ENCODE results near the gene VEPH1. TPM values are rescaled to one million over a fixed set of nuclear protein-coding genes. Genes with fewer than 3 reads are reported as not detected.

The VEPH1 gene
- total RNA-seq, 1 experiment from 2014 or later = 25.0 TPM

DNA sequence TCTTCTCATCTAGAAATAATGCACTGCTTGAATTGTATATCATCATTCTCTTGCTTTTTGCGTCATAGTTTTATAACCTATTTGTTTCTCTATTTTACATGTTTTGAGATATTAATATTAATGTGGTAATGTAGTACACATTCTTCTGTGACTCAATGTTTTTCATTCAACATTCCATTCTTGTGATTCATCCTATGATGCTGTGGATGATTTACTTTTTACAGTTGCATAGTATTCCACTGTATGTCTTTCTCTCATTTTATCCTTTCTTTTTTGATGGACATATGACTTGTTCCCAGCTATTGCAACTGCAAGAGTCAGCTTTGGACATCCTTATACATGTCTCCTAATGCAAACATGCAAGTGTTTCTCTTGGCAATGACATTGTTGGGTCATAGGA lies 20.6 kb upstream of the VEPH1 start:
- DNase-seq (ENCODE audit: low spot score) = no peak

DNA sequence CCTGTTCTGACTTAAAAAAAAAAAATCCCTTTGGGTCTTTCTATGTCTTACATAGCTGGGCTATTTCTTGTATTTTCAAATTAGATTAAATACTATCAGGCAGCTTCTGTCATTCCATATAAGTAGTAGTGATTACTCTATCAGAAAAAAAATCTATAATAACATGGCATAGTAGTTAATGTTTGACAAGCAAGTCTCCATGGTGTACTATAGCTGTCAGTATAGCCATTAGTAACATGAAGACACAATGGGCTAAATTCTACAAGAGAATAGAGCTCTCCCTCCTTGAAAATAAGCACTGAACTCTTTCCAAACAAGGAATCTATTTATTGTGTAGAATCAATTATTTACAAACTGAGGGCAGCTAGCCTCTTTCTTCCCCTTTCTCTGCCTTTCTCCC lies 19.4 kb upstream of the VEPH1 start:
- no peak for DNase-seq (ENCODE audit: low spot score)

DNA sequence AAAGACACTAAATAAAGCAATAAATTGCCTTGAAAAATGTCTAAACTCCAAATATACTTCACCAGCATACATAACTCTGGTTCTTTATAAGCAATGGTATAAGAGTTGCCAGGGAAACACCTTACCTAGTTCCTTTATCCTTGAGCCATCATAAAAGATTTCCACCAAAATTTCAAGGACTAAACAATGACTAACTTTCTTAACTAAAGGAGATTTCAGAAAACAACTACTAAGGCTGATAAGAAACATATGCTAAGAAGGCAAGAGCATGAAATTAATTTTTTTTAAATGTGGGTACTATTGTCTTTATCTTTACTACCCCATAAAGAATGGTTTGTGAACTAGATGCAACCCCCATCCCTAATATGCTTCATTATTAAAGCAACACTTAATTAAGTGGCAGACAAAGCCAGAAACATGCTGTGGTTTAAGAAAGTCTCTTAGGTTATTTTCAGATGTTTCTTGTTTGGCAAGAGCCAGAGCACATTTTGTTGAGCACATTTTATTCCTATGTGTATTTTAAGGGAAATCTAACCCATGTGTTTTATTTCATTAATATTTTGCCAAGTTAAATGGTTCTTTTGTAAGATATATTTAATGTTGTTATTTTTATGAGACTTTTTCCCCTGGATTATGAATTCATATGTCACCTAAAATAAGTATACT lies 17.4 kb upstream of the VEPH1 start:
- DNase-seq (ENCODE audit: low spot score) = no peak

DNA sequence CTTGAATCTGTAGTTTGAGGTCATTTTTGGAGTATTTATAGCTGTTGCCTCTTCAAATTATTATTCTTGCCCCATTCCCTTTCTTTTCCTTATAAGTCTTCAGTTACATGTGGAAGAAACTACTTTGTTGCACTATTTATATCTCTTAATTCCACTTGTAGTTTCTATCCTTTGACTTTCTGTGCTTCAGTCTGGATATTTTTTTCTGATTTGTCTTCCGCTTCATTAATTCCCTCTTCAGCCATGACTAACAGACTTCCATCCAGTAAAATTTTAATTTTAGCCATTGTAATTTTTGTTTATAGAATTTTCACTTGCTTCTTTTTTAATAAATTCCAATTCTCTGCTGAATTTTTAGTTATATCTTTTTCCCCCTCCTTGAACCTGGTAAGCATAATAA lies 15.7 kb upstream of the VEPH1 start:
- no peak for DNase-seq (ENCODE audit: low spot score)

DNA sequence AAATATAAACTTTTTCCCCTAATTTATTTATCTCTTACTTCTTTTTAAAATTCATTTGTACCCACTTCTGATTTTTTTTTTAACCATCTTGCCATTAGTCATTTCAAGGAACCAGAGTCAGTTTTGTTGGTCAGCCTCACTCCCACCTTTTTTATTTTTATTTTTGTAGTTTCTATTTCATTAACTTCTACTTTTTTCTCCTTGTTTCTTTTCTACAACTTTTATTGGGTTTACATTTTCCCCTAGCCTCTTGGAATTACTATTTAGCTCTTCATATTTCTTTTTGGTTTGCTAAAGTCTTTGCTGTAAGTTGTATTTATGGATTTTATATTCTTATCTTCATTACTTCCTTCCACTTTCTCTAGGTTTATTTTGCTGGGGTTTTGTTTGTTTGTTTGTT lies 13.7 kb upstream of the VEPH1 start:
- DNase-seq (ENCODE audit: low spot score) = no peak

DNA sequence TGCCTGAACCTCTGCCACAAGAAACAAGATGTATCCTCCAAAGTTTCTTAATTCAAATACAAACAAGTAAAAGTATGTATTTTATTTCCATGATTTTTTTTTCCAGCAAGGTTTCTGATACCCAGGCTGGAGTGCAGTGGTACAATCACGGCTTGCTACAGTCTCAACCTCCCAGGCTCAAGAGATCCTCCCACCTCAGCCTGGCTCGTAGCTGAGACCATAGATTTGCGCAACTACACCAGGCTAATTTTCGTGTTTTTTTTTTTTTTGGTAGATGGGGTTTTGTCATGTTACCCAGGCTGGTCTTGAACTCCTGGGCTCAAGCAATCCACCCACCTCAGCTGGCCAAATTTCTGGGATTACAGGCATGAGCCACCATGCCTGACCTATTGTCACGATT lies 12.2 kb upstream of the VEPH1 start:
- no peak for DNase-seq (ENCODE audit: low spot score)

DNA sequence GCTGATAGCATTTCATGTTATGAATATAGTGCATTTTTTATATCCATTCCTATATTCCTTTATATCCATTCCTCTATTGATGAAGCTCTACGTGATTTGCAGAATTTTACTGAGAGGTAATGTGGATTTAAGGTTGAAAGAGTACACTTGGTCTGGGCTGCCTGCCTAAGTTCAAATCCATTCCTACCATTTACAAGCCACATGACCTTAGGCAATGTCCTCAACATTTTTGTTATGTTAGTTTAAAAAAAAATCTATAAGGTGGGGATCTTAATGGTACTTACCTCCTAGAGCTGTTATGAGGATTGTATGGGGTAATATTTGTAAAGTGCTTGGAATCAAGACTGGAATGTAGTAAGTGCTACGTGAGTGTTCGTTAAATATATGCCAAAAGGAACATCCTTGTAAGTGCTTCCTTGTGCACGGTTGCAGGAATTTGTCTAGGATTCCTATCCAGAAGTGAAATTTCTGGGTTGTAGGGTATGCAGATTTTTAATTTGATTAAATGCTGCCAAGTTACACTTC lies 11.2 kb upstream of the VEPH1 start:
- no peak for DNase-seq (ENCODE audit: low spot score)

DNA sequence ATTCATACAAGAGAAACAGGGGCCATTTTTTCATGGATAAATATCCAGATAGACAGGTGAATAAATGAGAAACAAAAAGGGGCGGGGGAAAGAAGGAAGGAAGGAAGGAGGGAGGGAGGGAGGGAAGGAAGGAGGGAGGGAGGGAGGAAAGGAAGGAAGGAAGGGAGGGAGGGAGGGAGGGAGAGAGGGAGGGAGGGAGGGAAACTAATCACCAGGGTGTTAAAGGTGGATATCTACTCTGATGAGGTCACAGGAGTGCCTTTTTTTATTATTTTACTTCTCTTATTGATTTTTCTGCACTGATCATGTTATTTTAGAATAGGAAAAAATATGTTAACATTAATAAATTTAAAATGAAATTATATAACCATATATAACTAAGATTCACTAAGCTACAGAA lies 10.4 kb upstream of the VEPH1 start:
- no peak for DNase-seq (ENCODE audit: low spot score)

DNA sequence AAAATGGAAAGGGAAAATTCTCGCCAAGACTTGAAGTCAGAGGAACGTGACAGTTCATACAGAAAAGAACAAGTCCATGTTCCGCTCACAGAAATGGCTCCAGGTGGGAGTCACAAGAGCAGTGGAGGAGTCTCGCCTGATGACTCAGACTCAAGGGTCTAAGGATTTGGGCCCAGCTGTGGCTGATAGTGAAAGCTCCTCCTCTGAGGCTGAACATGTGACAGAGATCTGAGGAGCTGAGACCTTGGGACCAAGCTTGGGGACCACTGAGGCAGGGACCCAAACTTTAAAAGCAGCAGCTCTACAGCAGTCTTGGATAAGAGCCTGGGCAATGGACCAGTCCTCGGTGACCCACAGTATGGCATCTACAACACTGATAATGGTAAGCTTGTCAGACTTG lies 9.3 kb upstream of the VEPH1 start:
- no peak for DNase-seq (ENCODE audit: low spot score)

DNA sequence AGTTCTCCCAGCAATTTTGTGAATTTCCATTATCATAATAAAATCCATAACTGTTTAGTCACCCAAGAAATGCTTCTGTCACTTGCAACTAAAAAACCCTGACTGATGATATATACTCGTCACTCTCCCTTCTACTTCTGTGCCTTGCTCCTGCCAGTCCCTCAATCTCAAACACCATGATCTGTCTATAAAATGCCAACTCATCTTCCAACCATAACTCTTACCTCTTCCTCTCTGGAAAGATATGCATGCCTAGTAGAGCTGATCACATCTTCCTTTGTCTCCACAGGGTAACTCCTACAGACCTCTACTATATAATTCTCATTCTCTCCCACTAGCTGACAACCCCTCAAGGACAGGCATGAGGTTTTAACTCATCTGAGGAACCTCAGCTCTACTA lies 5.2 kb upstream of the VEPH1 start:
- DNase-seq (ENCODE audit: low spot score) = no peak

DNA sequence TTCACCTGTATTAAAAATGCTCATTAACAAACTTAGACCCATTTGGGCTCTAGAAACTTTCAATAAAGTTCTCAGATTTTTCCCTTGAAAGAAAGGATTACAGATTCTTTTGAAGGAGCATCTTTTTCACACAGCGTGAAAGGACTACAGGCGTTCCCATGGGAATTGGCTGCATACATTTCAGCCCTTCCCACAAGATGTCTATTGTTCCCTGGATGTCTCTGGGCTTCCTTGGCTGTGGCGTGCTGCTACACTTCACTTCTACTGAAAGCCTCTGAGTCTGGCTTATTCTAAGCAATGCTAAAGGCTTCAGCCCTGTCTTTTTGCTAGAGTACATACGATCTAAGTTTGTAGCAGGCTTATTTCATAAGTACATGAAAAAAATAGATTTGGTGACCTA lies 1.4 kb downstream of the VEPH1 start:
- DNase-seq (ENCODE audit: low spot score) = no peak

DNA sequence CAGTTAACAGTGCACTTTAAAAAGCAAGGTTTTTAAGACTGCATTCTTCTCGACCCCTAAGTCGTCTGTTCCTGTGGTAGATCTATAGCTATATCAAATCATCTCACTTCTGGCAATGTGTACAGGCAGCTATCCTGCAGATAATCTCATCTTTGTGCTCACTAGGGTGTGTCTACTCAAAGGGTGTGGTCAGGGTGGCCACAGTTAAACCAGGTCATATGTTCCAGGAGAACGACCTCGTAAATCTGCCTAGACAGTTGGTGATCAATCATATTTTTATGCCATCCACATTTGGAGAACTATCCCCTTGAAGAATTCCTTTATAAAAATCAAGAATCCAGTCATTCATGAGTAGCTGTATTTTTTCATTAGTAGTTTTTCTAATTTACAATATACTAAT lies 3.0 kb downstream of the VEPH1 start:
- peak; percentile 33 for DNase-seq (ENCODE audit: low spot score)

DNA sequence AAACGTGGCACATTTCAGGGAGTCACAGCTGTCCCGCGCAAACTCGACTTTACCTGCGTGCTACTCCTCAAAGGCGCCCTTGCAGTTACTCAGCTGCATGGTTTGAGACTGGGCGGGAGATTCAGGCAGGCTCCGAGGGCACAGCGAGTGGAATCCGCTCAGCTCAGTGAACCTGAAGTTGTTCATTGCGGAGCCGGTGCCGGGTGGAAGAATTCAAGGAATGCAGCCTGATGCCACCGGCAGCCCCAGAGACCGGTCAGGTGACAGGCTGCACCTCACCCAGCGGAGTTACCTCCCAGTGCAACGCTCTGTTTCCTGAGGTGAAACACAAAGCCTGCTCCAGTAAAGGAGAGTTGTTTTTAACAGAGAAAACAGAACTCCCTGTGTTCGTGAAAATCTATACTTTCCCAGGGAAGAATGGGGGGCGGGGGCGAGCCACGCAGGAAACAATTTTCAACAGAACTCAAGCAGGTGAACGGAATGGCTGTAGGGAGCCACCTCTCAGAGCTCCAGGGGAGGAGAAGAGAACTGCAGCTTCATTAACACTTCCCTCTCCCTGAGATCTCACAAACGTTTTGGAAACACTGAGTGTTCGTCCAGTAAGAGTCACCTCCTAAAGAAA lies 3.8 kb downstream of the VEPH1 start:
- DNase-seq (ENCODE audit: low spot score) = peak; percentile 72

DNA sequence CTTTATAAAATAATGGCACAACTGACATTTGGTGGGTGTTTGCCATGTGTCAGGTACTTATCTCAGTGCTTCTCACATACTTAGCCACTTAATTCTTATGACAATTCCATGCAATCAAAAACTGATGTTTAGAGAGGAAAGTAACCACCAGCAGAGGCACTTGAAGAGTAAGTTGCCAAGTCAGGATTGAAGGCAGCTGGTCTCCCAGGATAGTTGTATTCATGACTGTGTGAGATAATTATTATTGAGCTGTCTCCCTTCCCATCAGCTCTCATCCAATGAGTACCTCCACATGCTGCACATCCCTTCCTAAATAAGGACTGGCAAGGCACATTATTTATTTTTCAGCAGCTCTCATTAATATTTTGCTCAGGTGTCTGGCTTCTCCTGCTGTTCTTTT lies 4.8 kb downstream of the VEPH1 start:
- no peak for DNase-seq (ENCODE audit: low spot score)

DNA sequence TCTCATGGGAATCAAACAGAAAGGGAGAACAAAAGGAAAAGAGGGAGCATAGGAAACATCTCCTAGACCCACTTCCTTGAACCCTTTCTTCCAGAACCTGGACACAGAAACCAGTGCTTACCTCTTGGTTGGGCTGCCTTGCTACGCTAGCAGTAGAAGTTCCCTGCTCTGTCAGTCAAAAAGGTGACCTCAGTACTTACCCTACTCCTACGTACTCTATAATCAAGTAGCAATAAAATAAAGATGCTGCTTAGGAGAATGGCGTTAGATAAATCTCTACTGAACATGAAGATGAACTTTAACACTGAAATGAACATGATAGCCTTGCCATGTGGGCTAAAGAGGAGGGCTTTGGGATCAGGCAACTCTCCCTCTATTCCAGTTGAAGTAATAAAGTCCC lies 7.4 kb downstream of the VEPH1 start:
- DNase-seq (ENCODE audit: low spot score) = no peak

DNA sequence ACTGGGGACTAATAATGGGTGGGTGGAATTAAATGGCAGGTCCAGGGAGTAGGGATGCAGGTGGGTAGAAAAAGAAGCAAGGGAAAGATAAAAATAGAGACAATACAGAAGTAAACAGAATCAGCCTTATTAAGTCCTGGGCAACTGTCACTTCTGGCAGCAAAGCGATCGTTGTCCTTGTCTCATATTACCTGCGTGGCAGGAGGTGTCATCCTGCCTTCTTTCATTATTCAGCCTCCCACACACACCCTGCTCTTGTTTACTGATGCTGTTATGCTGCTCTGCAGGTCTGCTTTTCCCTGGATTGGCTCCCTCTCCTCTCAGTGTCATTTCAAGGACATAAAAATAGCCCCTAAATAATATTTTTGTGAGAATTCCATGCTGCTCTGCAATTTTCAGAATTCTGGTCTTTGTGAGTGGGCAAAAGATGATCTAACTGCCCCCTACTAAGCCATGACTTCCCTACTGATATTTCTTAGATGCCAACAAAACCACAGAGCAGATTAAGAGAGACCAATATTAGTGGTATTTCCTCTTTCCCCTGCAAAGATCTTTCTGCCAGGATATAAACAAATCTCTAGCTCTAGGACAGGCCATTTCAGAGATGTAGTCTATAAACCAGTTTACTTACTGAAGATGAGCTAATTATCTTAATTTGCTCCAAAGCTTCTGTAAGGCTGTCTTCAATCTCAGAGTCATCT lies 8.5 kb downstream of the VEPH1 start:
- no peak for DNase-seq (ENCODE audit: low spot score)

DNA sequence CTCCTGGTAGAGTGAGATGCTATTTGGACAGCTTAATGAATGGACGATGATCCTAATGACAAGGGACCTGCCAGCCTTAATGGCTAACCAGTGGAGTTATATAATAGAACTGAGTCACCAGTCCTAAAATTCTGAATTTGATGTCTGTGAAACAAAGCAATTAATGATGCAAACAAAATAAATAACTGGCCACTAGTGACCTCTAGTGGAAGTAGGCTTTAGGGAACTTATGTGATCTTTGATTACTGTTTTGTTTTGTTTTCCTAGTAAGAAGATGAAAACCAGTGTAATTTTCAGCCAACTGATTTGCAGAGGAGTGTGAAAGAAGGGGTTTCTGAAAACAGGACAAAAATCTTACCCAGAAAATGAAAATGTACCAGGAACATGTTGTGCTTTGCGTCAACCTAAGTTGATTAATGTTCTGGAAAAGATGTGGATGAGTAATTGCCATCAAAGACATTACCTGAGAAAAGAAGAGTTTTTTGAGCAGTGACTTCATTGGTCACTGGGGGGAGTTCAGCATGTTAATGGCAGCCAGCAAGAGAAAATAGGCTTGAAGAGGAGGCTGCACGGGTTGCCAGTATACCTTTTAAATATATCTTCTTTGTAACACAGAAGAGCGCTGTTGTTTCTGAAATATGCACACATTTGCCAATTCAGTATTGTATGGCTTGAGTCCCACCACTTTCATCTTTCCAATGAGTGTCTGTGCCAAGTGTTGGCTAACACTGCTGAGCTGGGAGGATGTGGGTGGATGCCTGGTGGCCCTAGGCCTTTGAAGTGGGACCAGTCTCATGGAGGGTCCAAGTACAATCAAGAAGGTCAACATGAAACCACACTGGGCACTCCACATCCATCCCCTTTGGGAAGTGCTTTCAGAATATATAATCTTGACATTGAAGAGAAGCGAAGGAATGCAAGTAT lies 9.3 kb downstream of the VEPH1 start:
- peak; percentile 74 for DNase-seq (ENCODE audit: low spot score)

DNA sequence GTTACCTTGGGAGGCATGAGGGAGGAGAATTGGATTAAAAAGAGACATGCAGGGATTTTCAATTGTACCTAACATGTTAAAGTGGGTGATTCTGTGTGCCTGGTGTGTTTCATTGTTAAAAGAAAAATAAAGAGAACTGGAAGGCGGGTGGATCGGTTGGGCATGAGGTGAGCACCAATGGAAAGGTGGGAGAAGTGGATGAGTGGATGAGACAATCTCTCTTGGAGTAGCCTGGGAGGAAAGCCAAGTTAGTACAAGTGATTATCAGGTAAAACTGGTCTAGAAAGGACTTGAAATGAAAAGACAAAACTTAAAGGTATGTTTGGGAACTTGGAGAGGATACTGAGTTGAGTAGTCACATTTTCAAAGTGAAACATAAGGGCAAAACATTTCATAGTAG lies 12.1 kb downstream of the VEPH1 start:
- DNase-seq (ENCODE audit: low spot score) = no peak

DNA sequence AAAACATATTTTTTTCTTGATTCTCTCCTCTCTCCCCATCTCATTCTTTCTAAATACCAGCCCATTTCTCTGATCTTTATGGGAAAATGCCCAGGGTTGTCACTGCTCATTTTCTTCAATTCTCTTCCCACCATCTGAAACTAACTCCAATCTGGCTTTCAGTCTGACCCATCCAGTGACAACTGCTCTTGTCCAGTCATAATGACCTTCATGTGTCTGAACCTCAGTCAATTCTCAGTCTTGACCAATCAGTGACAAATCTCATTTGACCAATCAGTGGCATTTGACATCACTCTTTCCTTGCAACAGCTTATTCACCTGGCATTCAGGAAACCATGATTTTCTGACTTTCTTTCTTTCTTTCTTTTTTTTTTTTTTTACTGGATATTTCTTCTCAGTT lies 15.1 kb downstream of the VEPH1 start:
- DNase-seq (ENCODE audit: low spot score) = no peak

DNA sequence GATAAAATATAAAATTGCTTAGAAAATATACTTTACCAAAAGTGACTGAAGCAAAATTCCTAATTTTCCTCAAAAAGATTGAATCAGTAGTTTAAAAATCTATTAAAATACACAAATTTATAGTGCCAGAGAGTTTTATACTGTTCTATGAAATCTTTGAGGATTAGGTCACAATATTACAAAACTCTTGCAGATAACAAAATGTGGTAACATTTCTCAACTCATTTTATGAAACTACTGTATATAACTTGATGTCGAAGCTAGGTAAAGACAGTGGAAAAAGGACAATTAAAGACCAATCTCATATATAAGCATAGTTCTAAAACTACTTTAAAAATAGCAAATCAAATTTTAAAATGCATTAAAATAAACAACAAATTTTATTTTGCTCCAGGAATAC lies 15.9 kb downstream of the VEPH1 start:
- DNase-seq (ENCODE audit: low spot score) = no peak

DNA sequence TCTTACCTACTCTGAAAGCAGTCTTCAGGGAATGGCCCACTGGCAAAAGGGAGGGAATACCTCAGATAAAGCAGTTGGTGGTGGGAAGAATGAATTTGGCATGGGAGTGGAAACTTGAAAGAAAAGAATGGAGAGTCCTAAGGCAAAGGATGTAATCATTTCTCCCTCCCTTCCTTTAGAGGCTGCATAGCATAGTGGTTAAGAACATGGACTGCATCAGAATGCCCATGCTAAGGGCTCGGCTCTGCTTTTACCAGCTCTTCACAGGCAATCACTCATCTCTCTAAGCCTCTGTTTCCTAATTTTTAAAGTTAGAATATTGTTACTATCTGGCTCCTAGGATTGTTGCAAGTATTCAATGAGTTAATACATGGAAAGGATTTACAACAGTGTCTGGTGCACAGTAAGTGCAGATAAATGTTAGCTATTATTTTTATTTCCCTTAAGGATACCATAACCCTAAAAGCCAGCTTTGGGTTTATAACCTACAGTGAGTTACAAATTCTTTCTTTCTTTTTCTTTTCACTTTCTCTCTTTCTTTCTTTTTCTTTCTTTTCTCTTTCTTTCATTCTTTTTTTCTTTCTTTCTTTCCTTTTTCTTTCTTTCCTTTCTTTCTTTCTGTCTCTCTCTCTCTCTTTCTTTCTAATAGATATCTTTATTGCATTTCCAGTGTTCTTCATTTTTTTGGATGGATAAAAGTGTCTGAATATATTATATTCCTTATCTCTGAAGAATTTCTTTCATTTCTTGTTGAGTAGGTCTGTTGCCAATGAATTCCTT lies 23.6 kb downstream of the VEPH1 start:
- DNase-seq (ENCODE audit: low spot score) = no peak
